ELR (cell line): ENCODE data around the gene JAM2.

Experiments
- DNase-seq: peaks from one replicate; pipeline ENCODE4 v3.0.0-alpha.2; 2015; ENCODE audit warnings: low read depth

The JAM2 gene

GRCh38 chr21:25717491-25718147 is 78.6 kb downstream of the JAM2 start:
- peak; percentile 21 for DNase-seq

- DNase-seq = no peak
Measured at GRCh38 chr21:25721987-25722386, 82.9 kb downstream of the JAM2 start.

DNA sequence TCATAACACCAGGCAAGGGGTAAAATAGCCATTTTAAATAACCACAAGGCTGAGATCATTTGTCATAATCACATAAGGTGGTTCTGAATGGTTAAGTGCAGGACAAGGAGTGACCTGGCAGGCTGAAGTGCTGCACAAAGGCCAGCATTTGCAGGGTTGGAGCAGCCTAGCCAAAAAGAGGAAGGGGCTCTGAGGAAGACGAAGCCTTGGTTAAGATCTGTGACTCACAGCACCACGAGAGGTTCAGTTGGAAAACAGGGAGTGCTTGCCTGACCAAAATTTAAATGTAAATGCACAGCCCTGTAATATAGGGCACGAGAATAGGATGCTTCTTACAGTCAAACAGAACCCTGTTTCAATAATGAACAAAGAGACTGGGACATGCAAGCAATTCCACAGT is 83.6 kb downstream of the JAM2 start:
- DNase-seq = no peak

- DNase-seq = no peak
Measured at GRCh38 chr21:25732091-25732760, 93.2 kb downstream of the JAM2 start.

- DNase-seq = peak; percentile 47
Measured at GRCh38 chr21:25733859-25734653, 95.0 kb downstream of the JAM2 start.

DNA sequence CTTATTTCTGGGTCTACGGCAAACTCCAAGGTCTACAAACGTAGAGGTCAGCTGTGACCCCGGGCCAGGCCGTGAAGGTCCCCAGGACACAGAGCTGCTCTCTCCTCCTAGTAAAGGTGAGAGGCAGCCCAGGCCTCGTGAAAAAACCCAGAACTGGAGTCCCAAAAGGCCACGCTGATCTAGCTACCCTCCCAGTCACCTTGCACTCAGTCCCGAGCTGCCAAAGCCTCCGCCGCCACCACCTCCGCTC is 95.5 kb downstream of the JAM2 start:
- DNase-seq = no peak

DNA sequence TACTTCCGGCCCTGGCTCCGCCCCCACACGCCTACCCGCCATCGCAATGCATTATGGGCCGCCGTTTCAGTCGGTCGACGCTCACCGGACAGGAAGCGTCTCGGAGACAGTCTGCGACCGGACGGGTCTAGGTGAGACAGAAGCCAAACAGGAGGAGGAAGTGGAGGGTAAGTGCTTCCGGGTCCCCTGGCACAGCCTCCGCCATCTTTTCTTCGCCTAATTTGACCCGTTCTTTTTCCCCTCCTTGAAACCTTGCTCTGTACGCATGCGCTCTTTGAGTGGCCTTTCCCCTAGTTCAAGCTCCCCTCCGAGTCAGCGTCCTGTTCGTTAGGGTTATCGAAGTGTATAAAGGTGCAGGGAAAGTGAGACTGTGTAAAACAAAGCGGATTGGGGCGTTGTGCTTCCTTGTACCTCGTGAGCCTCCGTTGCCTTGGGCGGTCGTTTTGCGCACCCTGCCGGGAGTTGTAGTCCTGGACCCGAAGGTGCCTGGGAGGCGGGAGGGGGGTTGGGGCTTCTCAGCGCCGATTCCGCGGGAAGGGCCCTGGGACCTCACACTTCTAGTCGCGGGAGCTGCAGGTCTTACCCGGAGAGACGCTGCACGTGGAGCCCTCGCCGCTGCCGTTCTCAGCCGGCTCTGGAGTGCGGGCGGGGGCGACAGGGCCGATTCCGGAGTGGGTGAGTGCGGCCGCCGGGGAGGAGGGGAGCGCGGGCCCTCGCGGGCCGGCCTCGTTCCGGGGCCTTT is 96.0 kb downstream of the JAM2 start, which contains the start of the genes ATP5PF and GABPA:
Gene ATP5PF (minus strand): TSS at position 1 of the 742 bp plus-strand sequence. CDS start 5,110 bp downstream, outside the sequence.
Gene GABPA (plus strand): TSS at position 69 of the 742 bp plus-strand sequence. CDS start 6,627 bp downstream, outside the sequence.
- DNase-seq = peak; percentile 98

GRCh38 chr21:25735646-25736597 is 96.9 kb downstream of the JAM2 start:
- DNase-seq = peak; percentile 88

- DNase-seq = no peak
Measured at GRCh38 chr21:25737421-25737820, 98.4 kb downstream of the JAM2 start.

DNA sequence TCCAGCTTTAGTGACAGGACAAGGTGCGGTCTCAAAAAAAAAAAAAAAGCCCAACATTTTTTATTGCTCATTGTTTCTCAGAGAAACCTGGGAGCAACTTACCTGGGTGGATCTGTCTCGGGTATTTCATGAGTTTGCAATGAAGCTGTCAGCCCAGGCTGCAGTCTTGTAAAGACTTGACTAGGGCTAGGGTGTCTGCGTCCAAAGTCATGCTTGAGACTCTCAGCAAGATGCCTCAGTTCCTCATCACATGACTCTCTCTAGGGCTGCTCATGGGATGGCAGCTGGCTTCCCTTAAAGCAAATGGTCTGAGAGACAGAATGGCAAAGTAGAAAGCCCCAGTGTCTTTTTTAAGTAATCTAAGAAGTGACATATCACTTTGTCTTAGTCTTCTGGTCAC is 103.8 kb downstream of the JAM2 start:
- DNase-seq = no peak

- no peak for DNase-seq
Measured at GRCh38 chr21:25744854-25745253, 105.8 kb downstream of the JAM2 start.

DNA sequence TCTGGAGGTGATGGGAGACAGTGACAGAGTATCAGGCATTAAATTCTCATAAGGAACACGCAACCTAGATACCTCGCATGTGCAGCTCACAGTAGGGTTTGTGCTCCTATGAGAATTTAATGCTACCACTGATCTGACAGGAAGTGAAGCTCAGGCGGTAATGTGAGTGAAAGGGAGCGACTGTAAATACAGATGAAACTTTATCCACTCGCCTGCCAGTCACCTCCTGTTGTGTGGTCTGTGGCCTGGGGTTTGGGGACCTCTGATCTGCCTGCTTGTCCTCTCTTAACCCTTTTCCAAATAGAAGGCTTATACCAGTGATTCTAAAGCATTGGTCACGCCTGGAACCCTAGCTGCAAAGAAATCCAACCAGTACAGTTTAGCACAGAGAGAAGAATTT is 111.0 kb downstream of the JAM2 start:
- DNase-seq = no peak

- no peak for DNase-seq
Measured at GRCh38 chr21:25752416-25752815, 113.4 kb downstream of the JAM2 start.

- no peak for DNase-seq
Measured at GRCh38 chr21:25756190-25756932, 117.3 kb downstream of the JAM2 start.

DNA sequence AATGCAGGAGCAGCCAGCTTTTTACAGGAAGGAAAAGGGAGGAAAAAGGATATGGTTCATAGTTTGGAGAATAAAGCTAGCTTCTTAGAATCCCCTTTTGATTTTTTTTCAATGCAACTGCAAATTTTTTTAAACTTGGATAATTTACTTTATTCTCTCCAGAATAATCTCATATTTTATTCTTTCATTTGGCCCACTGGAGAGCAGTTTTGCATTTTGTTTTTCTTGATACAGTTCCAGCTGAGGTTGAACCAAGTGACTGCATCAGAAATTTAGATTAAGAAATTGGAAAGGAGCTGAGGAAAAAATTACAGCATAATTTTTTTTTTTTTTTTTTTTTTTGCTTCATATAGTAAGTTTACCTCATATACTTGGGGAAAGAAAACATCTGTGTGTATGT is 118.5 kb downstream of the JAM2 start:
- no peak for DNase-seq

DNA sequence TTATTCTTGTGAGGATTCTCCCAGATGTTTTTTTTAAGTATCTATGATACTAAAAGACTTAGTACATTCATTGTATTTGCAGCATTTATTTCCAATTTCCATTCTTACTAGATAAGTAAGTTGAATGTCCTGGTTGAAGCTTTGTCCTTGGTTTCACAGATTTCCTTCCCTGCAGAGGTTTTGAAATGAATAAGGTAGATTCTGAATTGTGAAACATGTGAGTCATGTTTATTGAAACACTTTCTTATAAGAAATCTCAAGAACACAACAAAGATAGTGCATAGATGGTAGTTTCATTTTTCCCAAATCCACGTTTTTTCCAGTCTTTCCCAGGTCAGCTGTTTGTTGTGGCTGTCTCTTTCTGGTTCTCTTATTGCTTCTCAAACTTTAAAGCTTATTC is 120.5 kb downstream of the JAM2 start:
- DNase-seq = no peak

- DNase-seq = no peak
Measured at GRCh38 chr21:25760061-25760460, 121.0 kb downstream of the JAM2 start.

DNA sequence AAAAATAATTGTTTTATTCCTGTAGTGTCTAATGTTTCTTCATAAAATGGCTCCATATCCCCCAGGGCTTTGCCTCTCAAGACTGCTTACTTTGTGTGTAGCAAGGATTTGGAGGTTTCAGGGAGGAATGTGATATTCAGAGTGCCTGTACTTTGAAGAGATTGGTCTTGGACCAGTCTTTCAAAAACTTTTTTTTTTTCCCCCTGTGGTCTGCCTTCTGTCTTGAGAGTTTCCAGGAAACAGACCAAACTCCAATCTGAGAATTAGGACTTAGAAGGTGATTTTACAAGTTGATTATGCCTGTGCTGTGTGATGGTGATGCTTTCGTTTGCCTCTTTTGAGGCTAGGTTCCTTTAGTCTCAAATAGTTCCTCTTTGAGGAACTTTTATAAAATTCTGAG is 121.6 kb downstream of the JAM2 start:
- no peak for DNase-seq

- no peak for DNase-seq
Measured at GRCh38 chr21:25764065-25764464, 125.0 kb downstream of the JAM2 start.
